ENCODE measurements around the gene FLT1.

FLT1 gene

GRCh38 chr13:28488376-28489005, 6.4 kb downstream of the FLT1 start:
- DNase-seq (ENCODE audit: low read depth) = no peak

GRCh38 chr13:28485996-28486543, 8.9 kb downstream of the FLT1 start:
- no peak for DNase-seq (ENCODE audit: low read depth)

- DNase-seq (ENCODE audit: low read depth) = no peak
Measured at GRCh38 chr13:28485551-28485950, 9.4 kb downstream of the FLT1 start.

- DNase-seq (ENCODE audit: low read depth) = no peak
Measured at GRCh38 chr13:28485097-28485496, 9.8 kb downstream of the FLT1 start.

- no peak for DNase-seq (ENCODE audit: low read depth)
Measured at GRCh38 chr13:28483313-28483931, 11.5 kb downstream of the FLT1 start.

GRCh38 chr13:28479005-28479404, 15.9 kb downstream of the FLT1 start:
- DNase-seq (ENCODE audit: low read depth) = no peak

- DNase-seq (ENCODE audit: low read depth) = no peak
Measured at GRCh38 chr13:28478127-28478526, 16.8 kb downstream of the FLT1 start.

GRCh38 chr13:28477709-28477973, 17.3 kb downstream of the FLT1 start:
- no peak for DNase-seq (ENCODE audit: low read depth)

GRCh38 chr13:28476919-28477708, 17.8 kb downstream of the FLT1 start:
- no peak for DNase-seq (ENCODE audit: low read depth)

GRCh38 chr13:28475916-28476725, 18.8 kb downstream of the FLT1 start:
- peak; percentile 69 for DNase-seq (ENCODE audit: low read depth)

- no peak for DNase-seq (ENCODE audit: low read depth)
Measured at GRCh38 chr13:28474491-28475134, 20.3 kb downstream of the FLT1 start.

- no peak for DNase-seq (ENCODE audit: low read depth)
Measured at GRCh38 chr13:28473044-28473443, 21.9 kb downstream of the FLT1 start.

GRCh38 chr13:28471421-28471820, 23.5 kb downstream of the FLT1 start:
- DNase-seq (ENCODE audit: low read depth) = no peak

GRCh38 chr13:28470296-28470695, 24.6 kb downstream of the FLT1 start:
- DNase-seq (ENCODE audit: low read depth) = no peak

GRCh38 chr13:28469316-28469715, 25.6 kb downstream of the FLT1 start:
- no peak for DNase-seq (ENCODE audit: low read depth)

- DNase-seq (ENCODE audit: low read depth) = no peak
Measured at GRCh38 chr13:28468023-28468915, 26.7 kb downstream of the FLT1 start.

- DNase-seq (ENCODE audit: low read depth) = no peak
Measured at GRCh38 chr13:28467034-28467433, 27.9 kb downstream of the FLT1 start.

- no peak for DNase-seq (ENCODE audit: low read depth)
Measured at GRCh38 chr13:28466151-28466550, 28.8 kb downstream of the FLT1 start.

GRCh38 chr13:28464861-28465460, 30.0 kb downstream of the FLT1 start:
- no peak for DNase-seq (ENCODE audit: low read depth)

- DNase-seq (ENCODE audit: low read depth) = no peak
Measured at GRCh38 chr13:28463481-28463880, 31.4 kb downstream of the FLT1 start.
